Common myeloid progenitor, CD34-positive (primary cell): ENCODE results near the gene ABTB2.

Experiments
- CTCF ChIA-PET: fragments of 350-600 bp; sonication (Branson Sonifier 250); formaldehyde crosslinking; loops from one replicate; lab custom pipeline; 2021; ENCODE audit warnings: antibody characterized with exemption; lab: Charles Lee
- POLR2A ChIA-PET: fragments of 350-600 bp; sonication (Branson Sonifier 250); formaldehyde crosslinking; loops from one replicate; lab custom pipeline; 2021; ENCODE audit warnings: antibody characterized with exemption; lab: Charles Lee
- DNase-seq, 3 donors: peaks; one replicate each; pipeline versions ENCODE4 v3.0.0 to v3.0.0-alpha.2; 2013
- H3K27ac ChIP-seq, 2 experiments: 1 replicate in 1 of 2; 2 replicates in 1 of 2; pipeline ENCODE4 v1.7.0; 2013; ENCODE audit warnings: inconsistent platforms in 2 of 2, low read length in 2 of 2, mild to moderate bottlenecking in 2 of 2, low read depth in 1 of 2, moderate library complexity in 1 of 2; ENCODE audit not compliant: severe bottlenecking in 2 of 2, insufficient read depth in 1 of 2, poor library complexity in 1 of 2
- H3K27me3 ChIP-seq, 5 experiments: replicated peaks in 2 of 5; 1 replicate in 3 of 5; 2 replicates in 2 of 5; pipeline versions ENCODE4 v1.6.1 to v1.7.0; 2013; ENCODE audit warnings: low read length in 4 of 5, mild to moderate bottlenecking in 2 of 5, moderate library complexity in 2 of 5, inconsistent platforms in 1 of 5; ENCODE audit not compliant: insufficient read depth in 5 of 5, control insufficient read depth in 4 of 5
- H3K36me3 ChIP-seq, 4 experiments: 1 replicate in 2 of 4; 2 replicates in 2 of 4; pipeline versions ENCODE4 v1.6.1 to v1.7.0; 2013; ENCODE audit warnings: low read length in 3 of 4, control low read depth in 1 of 4, mild to moderate bottlenecking in 1 of 4; ENCODE audit not compliant: control insufficient read depth in 4 of 4, insufficient read depth in 4 of 4
- H3K4me1 ChIP-seq, 4 experiments: 1 replicate in 3 of 4; 2 replicates in 1 of 4; pipeline versions ENCODE4 v1.6.1 to v1.7.1; 2013; ENCODE audit warnings: low read length in 3 of 4, mild to moderate bottlenecking in 3 of 4, control low read depth in 1 of 4, inconsistent platforms in 1 of 4, moderate library complexity in 1 of 4; ENCODE audit not compliant: control insufficient read depth in 4 of 4, insufficient read depth in 4 of 4; ENCODE audit errors: control extremely low read depth in 1 of 4
- H3K4me3 ChIP-seq, 7 experiments: 1 replicate in 4 of 7; 2 replicates in 3 of 7; pipeline versions ENCODE4 v1.5.1 to v1.7.0; 2013; ENCODE audit warnings: mild to moderate bottlenecking in 7 of 7, low read length in 6 of 7, moderate library complexity in 6 of 7, inconsistent platforms in 2 of 7, low read depth in 2 of 7, control low read depth in 1 of 7; ENCODE audit not compliant: insufficient read depth in 4 of 7, control insufficient read depth in 1 of 7; ENCODE audit errors: extremely low read depth in 1 of 7
- H3K9me3 ChIP-seq, 5 experiments: 1 replicate in 4 of 5; 2 replicates in 1 of 5; pipeline versions ENCODE4 v1.6.1 to v1.7.1; 2013; ENCODE audit warnings: low read length in 4 of 5, mild to moderate bottlenecking in 2 of 5, inconsistent platforms in 1 of 5, low read depth in 1 of 5, moderate library complexity in 1 of 5; ENCODE audit not compliant: control insufficient read depth in 4 of 5, insufficient read depth in 2 of 5; ENCODE audit errors: control extremely low read depth in 1 of 5
- WGBS: methylation state at CpG from one replicate; pipeline ENCODE4 v1.1.5; 2013; ENCODE audit not compliant: insufficient coverage; 5-methylcytosine and 5-hydroxymethylcytosine counted together

ABTB2 gene

GRCh38 chr11:34111722-34112270, 246.0 kb downstream of the ABTB2 start:
- no peak overlapping the region for H3K27ac ChIP-seq
- no peak for DNase-seq
- ChIA-PET POLR2A (no interaction called here), CTCF (interaction anchor here (1.4 to 2.3 kb wide), 2 partner anchors 11 to 16 kb away, joined by 4 to 9 read pairs; no protein-coding TSS in a partner anchor)
- WGBS, result 95% methylated on average over 6 of the region's 6 CpGs
- H3K4me1 ChIP-seq, result peaks cover 0 to 4% (median 1%) of the 10 kb centered on the region in 4 experiments
- no peak overlapping the region for H3K4me3 ChIP-seq
- H3K36me3 ChIP-seq, result peaks cover 22 to 84% (median 71%) of the 10 kb centered on the region in 4 experiments
- H3K9me3 ChIP-seq, result no peaks in the 10 kb centered on the region
- no peaks in the 10 kb centered on the region for H3K27me3 ChIP-seq

- Histone ChIP-seq H3K4me1 (peaks cover 13 to 24% (median 20%) of the 10 kb centered on the region in 4 experiments), H3K36me3 (peaks cover 13 to 47% (median 31%) of the 10 kb centered on the region in 4 experiments), H3K27ac (peak overlapping the region; percentile 89 to 97), H3K27me3 (no peaks in the 10 kb centered on the region), H3K4me3 (peak overlapping the region; percentile 63 to 96 (median 90)), H3K9me3 (no peaks in the 10 kb centered on the region)
- CTCF ChIA-PET, result interaction anchor here (0.8 to 2.0 kb wide), 4 partner anchors 17 to 362 kb away, joined by 3 to 6 read pairs (median 4); no protein-coding TSS in a partner anchor
- DNase-seq, result peak; percentile 13 to 59 (median 46)
- POLR2A ChIA-PET, result interaction anchor here (0.7 to 1.2 kb wide), 4 partner anchors 12 to 846 kb away, joined by 3 to 5 read pairs (median 4); partner anchors contain the start of gene CAPRIN1
- WGBS, result 1% methylated on average over 12 of the region's 17 CpGs
These were observed 251.8 kb downstream of the ABTB2 start for GRCh38 chr11:34105957-34106504.

GRCh38 chr11:34105079-34105956, 252.5 kb downstream of the ABTB2 start, which contains the start of gene NAT10:
Gene NAT10 (plus strand): TSS chr11:34105629. CDS start chr11:34108226, 2,597 bp downstream.
- ChIA-PET CTCF (interaction anchor here (0.9 to 2.0 kb wide), 4 partner anchors 10 to 363 kb away, joined by 3 to 8 read pairs (median 4); no protein-coding TSS in a partner anchor), POLR2A (interaction anchor here (0.7 to 1.2 kb wide), 3 partner anchors 11 to 845 kb away, joined by 3 to 4 read pairs (median 3); partner anchors contain the start of gene CAPRIN1)
- Histone ChIP-seq H3K4me3 (peak within 1 kb of the TSS; percentile 63 to 96 (median 90)), H3K27ac (peak within 1 kb of the TSS; percentile 89 to 97), H3K36me3 (peaks cover 15 to 46% (median 31%) of the 10 kb centered on the region in 4 experiments), H3K4me1 (peaks cover 13 to 24% (median 20%) of the 10 kb centered on the region in 4 experiments), H3K27me3 (no peaks in the 10 kb centered on the region), H3K9me3 (no peaks in the 10 kb centered on the region)
- WGBS, result under 1% methylated on average over 52 of the region's 55 CpGs
- peak; percentile 100 for DNase-seq

GRCh38 chr11:34104680-34105078, 253.1 kb downstream of the ABTB2 start:
- H3K27ac ChIP-seq, result peak overlapping the region; percentile 89 to 97
- H3K27me3 ChIP-seq, result no peaks in the 10 kb centered on the region
- peak in 1 of 3 donors; percentile 20 for DNase-seq
- peaks cover 17 to 46% (median 29%) of the 10 kb centered on the region in 4 experiments for H3K36me3 ChIP-seq
- WGBS, result 31% methylated on average over 6 of the region's 6 CpGs
- POLR2A ChIA-PET, result interaction anchor here (1.0 to 1.2 kb wide), 2 partner anchors 10 to 53 kb away, joined by 3 to 4 read pairs; partner anchors contain the start of gene CAPRIN1
- CTCF ChIA-PET, result interaction anchor here (0.9 to 2.0 kb wide), 4 partner anchors 9 to 299 kb away, joined by 3 to 8 read pairs (median 4); no protein-coding TSS in a partner anchor
- peaks cover 13 to 24% (median 20%) of the 10 kb centered on the region in 4 experiments for H3K4me1 ChIP-seq
- peak overlapping the region in 6 of 7 experiments; percentile 87 to 96 (median 92) for H3K4me3 ChIP-seq
- H3K9me3 ChIP-seq, result no peaks in the 10 kb centered on the region
